Fibroblast of skin of right quadriceps (primary cell): ENCODE results near the gene AP5Z1.

Experiments used
- DNase-seq: peaks from one replicate; pipeline ENCODE4 v3.0.0-alpha.2; 2013

AP5Z1 gene

GRCh38 chr7:4766666-4767519 is 8.5 kb upstream of the AP5Z1 start:
- no peak for DNase-seq

- DNase-seq: no peak
These were observed 6.5 kb upstream of the AP5Z1 start for GRCh38 chr7:4768597-4769569.

GRCh38 chr7:4769761-4770160 is 5.7 kb upstream of the AP5Z1 start:
- no peak for DNase-seq

- no peak for DNase-seq
These were observed 4.5 kb upstream of the AP5Z1 start for GRCh38 chr7:4770886-4771285.

GRCh38 chr7:4771737-4772136 is 3.7 kb upstream of the AP5Z1 start:
- no peak for DNase-seq

GRCh38 chr7:4772306-4772705 is 3.1 kb upstream of the AP5Z1 start:
- DNase-seq: no peak

GRCh38 chr7:4774007-4774406 is 1.4 kb upstream of the AP5Z1 start:
- no peak for DNase-seq

GRCh38 chr7:4774658-4775249 is 669 bp upstream of the AP5Z1 start:
- peak; percentile 69 for DNase-seq

GRCh38 chr7:4775848-4776623 is 613 bp downstream of the AP5Z1 start:
- DNase-seq: peak; percentile 9

- DNase-seq: no peak
These were observed 3.7 kb downstream of the AP5Z1 start for GRCh38 chr7:4779118-4779517.

- DNase-seq: no peak
These were observed 6.1 kb downstream of the AP5Z1 start for GRCh38 chr7:4781366-4782069.

- DNase-seq: no peak
These were observed 7.2 kb downstream of the AP5Z1 start for GRCh38 chr7:4782333-4783291.

GRCh38 chr7:4783292-4783652 is 7.8 kb downstream of the AP5Z1 start:
- DNase-seq: no peak

- no peak for DNase-seq
These were observed 8.4 kb downstream of the AP5Z1 start for GRCh38 chr7:4783762-4784351.

- no peak for DNase-seq
These were observed 9.4 kb downstream of the AP5Z1 start for GRCh38 chr7:4784799-4785198.

- no peak for DNase-seq
These were observed 9.9 kb downstream of the AP5Z1 start for GRCh38 chr7:4785371-4785770.

GRCh38 chr7:4786015-4786414 is 10.6 kb downstream of the AP5Z1 start:
- DNase-seq: no peak

GRCh38 chr7:4787541-4787940 is 12.1 kb downstream of the AP5Z1 start:
- DNase-seq: no peak

GRCh38 chr7:4787947-4788626 is 12.7 kb downstream of the AP5Z1 start:
- DNase-seq: no peak
